Fibroblast of the aortic adventitia (primary cell): ENCODE measurements around the gene HDAC11. TPM values are rescaled to one million over a fixed set of nuclear protein-coding genes. Genes with fewer than 3 reads are reported as not detected.

Experiments
- DNase-seq: peaks from one replicate; pipeline ENCODE4 v3.0.0-alpha.2; 2010; ENCODE audit warnings: low read depth
- H3K4me3 ChIP-seq: 2 replicates; pipeline ENCODE4 v1.5.1; 2011; ENCODE audit warnings: low read depth, mild to moderate bottlenecking, control low read depth, low read length, moderate library complexity
- CTCF ChIP-seq: IDR thresholded peaks from 2 replicates; pipeline ENCODE4 v1.5.1; 2011; ENCODE audit warnings: mild to moderate bottlenecking, low read length, control low read depth, inconsistent platforms; ENCODE audit not compliant: insufficient read depth
- total RNA-seq: library from RNA; depleted of rRNA; stranded (reverse); fragments of >200 nt; gene quantifications from 2 replicates; pipeline ENCODE4 v1.2.3, GENCODE V29; 2012; ENCODE audit warnings: low replicate concordance

Gene HDAC11
- total RNA-seq, 1 donor: 5.2 TPM

GRCh38 chr3:13545952-13546454 is 65.9 kb downstream of the HDAC11 start:
- no peak for TF ChIP-seq CTCF

GRCh38 chr3:13546667-13547171 is 66.6 kb downstream of the HDAC11 start:
- no peak for TF ChIP-seq CTCF
- no peak overlapping the region for H3K4me3 ChIP-seq
- DNase-seq: peak; percentile 85

More at GRCh38 chr3:13545952-13546454, 65.9 kb downstream of the HDAC11 start:
- no peak overlapping the region for H3K4me3 ChIP-seq
- DNase-seq: no peak

- no peak for TF ChIP-seq CTCF
- no peak for DNase-seq
- H3K4me3 ChIP-seq: no peak overlapping the region
These were observed 67.7 kb downstream of the HDAC11 start for GRCh38 chr3:13547591-13548371.

- no peak for TF ChIP-seq CTCF
- peak within 1 kb of the TSS; percentile 73 for H3K4me3 ChIP-seq
- peak; percentile 46 for DNase-seq
These were observed 68.9 kb downstream of the HDAC11 start, which contains the start of gene FBLN2 for GRCh38 chr3:13548696-13549622. Gene FBLN2 (plus strand): TSS chr3:13549125. CDS start chr3:13570356, 21,231 bp downstream.

- peak overlapping the region; percentile 73 for H3K4me3 ChIP-seq
- no peak for TF ChIP-seq CTCF
- no peak for DNase-seq
These were observed 69.7 kb downstream of the HDAC11 start for GRCh38 chr3:13549623-13550422.

- no peak for DNase-seq
- peak overlapping the region; percentile 73 for H3K4me3 ChIP-seq
These were observed 70.3 kb downstream of the HDAC11 start for GRCh38 chr3:13550423-13550690.

More at GRCh38 chr3:13550423-13550690, 70.3 kb downstream of the HDAC11 start:
- no peak for TF ChIP-seq CTCF
